ENCODE results near the gene ACSF2. TPM values are rescaled to one million over a fixed set of nuclear protein-coding genes. Genes with fewer than 3 reads are reported as not detected.

Gene ACSF2
- polyA plus RNA-seq, 1 donor (not counting 4 experiments of a cell fraction or from before 2014, with no cell fraction given) = 71.9 TPM

- no peak overlapping the region for H3K4me2 ChIP-seq (ENCODE audit: control insufficient read depth, extremely low read depth, insufficient read depth, low read depth, low read length)
- no peak overlapping the region for H3K9ac ChIP-seq (ENCODE audit: control insufficient read depth, extremely low read depth, insufficient read depth, low read length)
- no peaks in the 10 kb centered on the region for H3K79me2 ChIP-seq (ENCODE audit: control insufficient read depth, insufficient read depth, low read length)
- DNase-seq (ENCODE audit: low read depth, low spot score) = no peak
- H3K4me3 ChIP-seq (ENCODE audit: control insufficient read depth in 2 of 3, extremely low read depth in 1 of 3, insufficient read depth in 2 of 3, low read depth in 1 of 3, low read length in 3 of 3) = no peak overlapping the region
- H3K36me3 ChIP-seq (ENCODE audit: control insufficient read depth in 2 of 2, extremely low read depth in 1 of 2, insufficient read depth in 2 of 2, low read length in 2 of 2) = peaks cover 9 to 14% of the 10 kb centered on the region in 2 experiments
- H2AFZ ChIP-seq (ENCODE audit: control insufficient read depth, low read length) = no peak overlapping the region
- H3K9me3 ChIP-seq (ENCODE audit: control insufficient read depth, low read depth, low read length) = no peaks in the 10 kb centered on the region
- FAIRE-seq = no peak
- no peak overlapping the region for H3K27ac ChIP-seq (ENCODE audit: control insufficient read depth, insufficient read depth, low read length)
- TF ChIP-seq EZH2 (IDR thresholded peaks at IDR 0.05; ENCODE audit: low read length) (no peak), CTCF (optimal IDR thresholded peaks at IDR 0.05 in 1 of 3, IDR thresholded peaks at IDR 0.05 in 1 of 3, conservative IDR thresholded peaks at IDR 0.05 in 1 of 3; ENCODE audit: extremely low read depth in 1 of 3, insufficient read depth in 2 of 3, low read length in 3 of 3) (no peak)
- H4K20me1 ChIP-seq (ENCODE audit: control insufficient read depth, extremely low read depth, insufficient read depth, low read length) = peaks cover 3% of the 10 kb centered on the region
- dilution Hi-C loops (cut with MboI; ENCODE audit: extremely low pct_ligation_motif_present, low sequenced_read_pairs) = no loop called here
- H3K9me1 ChIP-seq (ENCODE audit: control insufficient read depth, extremely low read depth, insufficient read depth, low read length) = peaks cover 2% of the 10 kb centered on the region
- H3K27me3 ChIP-seq (ENCODE audit: control insufficient read depth, extremely low read depth, insufficient read depth, low read length) = no peaks in the 10 kb centered on the region
- peaks cover 14% of the 10 kb centered on the region for H3K4me1 ChIP-seq (ENCODE audit: control insufficient read depth, extremely low read depth, insufficient read depth, low read length)
These were observed 31.6 kb downstream of the ACSF2 start for GRCh38 chr17:50457621-50458020.

DNA sequence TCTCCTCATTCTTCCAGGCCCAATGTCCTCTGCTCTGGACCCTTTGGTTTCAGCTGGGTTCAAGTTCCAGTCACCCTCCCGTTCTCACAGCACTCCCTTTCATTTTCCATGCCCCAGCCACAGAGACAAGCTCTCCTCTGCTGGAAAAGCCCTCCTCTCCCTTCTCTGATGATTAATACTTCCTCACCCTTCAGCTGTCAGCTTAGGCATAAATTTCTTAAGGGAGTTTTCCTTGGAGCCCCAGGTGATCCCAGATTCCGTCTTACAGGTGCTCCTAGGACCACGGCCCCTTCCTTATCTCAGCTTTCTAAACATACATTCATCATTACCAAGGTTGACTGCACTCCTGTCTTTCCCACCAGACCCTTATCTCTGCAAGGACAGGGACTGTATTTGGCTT, 32.3 kb downstream of the ACSF2 start:
- no peak for FAIRE-seq
- H3K9me1 ChIP-seq (ENCODE audit: control insufficient read depth, extremely low read depth, insufficient read depth, low read length) = peaks cover 2% of the 10 kb centered on the region
- no peaks in the 10 kb centered on the region for H3K79me2 ChIP-seq (ENCODE audit: control insufficient read depth, insufficient read depth, low read length)
- DNase-seq (ENCODE audit: low read depth, low spot score) = no peak
- peaks cover 3% of the 10 kb centered on the region for H4K20me1 ChIP-seq (ENCODE audit: control insufficient read depth, extremely low read depth, insufficient read depth, low read length)
- no peak overlapping the region for H2AFZ ChIP-seq (ENCODE audit: control insufficient read depth, low read length)
- no peak overlapping the region for H3K4me2 ChIP-seq (ENCODE audit: control insufficient read depth, extremely low read depth, insufficient read depth, low read depth, low read length)
- TF ChIP-seq CTCF (optimal IDR thresholded peaks at IDR 0.05 in 1 of 3, IDR thresholded peaks at IDR 0.05 in 1 of 3, conservative IDR thresholded peaks at IDR 0.05 in 1 of 3; ENCODE audit: extremely low read depth in 1 of 3, insufficient read depth in 2 of 3, low read length in 3 of 3) = no peak
- no peak for TF ChIP-seq EZH2 (IDR thresholded peaks at IDR 0.05; ENCODE audit: low read length)
- no peak overlapping the region for H3K9ac ChIP-seq (ENCODE audit: control insufficient read depth, extremely low read depth, insufficient read depth, low read length)
- H3K4me3 ChIP-seq (ENCODE audit: control insufficient read depth in 2 of 3, extremely low read depth in 1 of 3, insufficient read depth in 2 of 3, low read depth in 1 of 3, low read length in 3 of 3) = no peak overlapping the region
- peaks cover 9 to 20% of the 10 kb centered on the region in 2 experiments for H3K36me3 ChIP-seq (ENCODE audit: control insufficient read depth in 2 of 2, extremely low read depth in 1 of 2, insufficient read depth in 2 of 2, low read length in 2 of 2)
- peaks cover 10% of the 10 kb centered on the region for H3K4me1 ChIP-seq (ENCODE audit: control insufficient read depth, extremely low read depth, insufficient read depth, low read length)
- H3K27ac ChIP-seq (ENCODE audit: control insufficient read depth, insufficient read depth, low read length) = no peak overlapping the region
- dilution Hi-C loops (cut with MboI; ENCODE audit: extremely low pct_ligation_motif_present, low sequenced_read_pairs) = no loop called here
- H3K27me3 ChIP-seq (ENCODE audit: control insufficient read depth, extremely low read depth, insufficient read depth, low read length) = no peaks in the 10 kb centered on the region
- H3K9me3 ChIP-seq (ENCODE audit: control insufficient read depth, low read depth, low read length) = no peaks in the 10 kb centered on the region
